Ovary (tissue), 10 donors: ENCODE data around the gene CD34. TPM values are rescaled to one million over a fixed set of nuclear protein-coding genes. Genes with fewer than 3 reads are reported as not detected.

ENCODE experiments used
- DNase-seq, 5 donors: peaks; one replicate each; pipeline ENCODE4 v3.0.0-alpha.2; 2019 to 2020
- H3K27ac ChIP-seq, 2 donors: fragments of 200-600 bp; one replicate each; pipeline versions ENCODE4 v1.5.1 to v1.8.0; 2019 to 2022
- H3K27me3 ChIP-seq: fragments of 200-600 bp; one replicate; pipeline ENCODE4 v1.8.0; 2022
- H3K36me3 ChIP-seq: fragments of 200-600 bp; sonication (generic); one replicate; pipeline ENCODE4 v1.5.1; 2019
- H3K4me1 ChIP-seq: one replicate; pipeline ENCODE4 v1.8.1; 2013; ENCODE audit warnings: mild to moderate bottlenecking, moderate library complexity; ENCODE audit not compliant: insufficient read depth
- H3K4me3 ChIP-seq: fragments of 200-600 bp; sonication (generic); one replicate; pipeline ENCODE4 v1.5.1; 2017
- H3K9me3 ChIP-seq, 2 donors: fragments of 200-600 bp in 1 of 2; sonication (generic) in 1 of 2; one replicate each; pipeline versions ENCODE4 v1.5.1 to v1.8.1; 2013 to 2019; ENCODE audit warnings: mild to moderate bottlenecking in 1 of 2, moderate library complexity in 1 of 2
- EP300 ChIP-seq: sonication (generic); formaldehyde crosslinking; IDR thresholded peaks from one replicate; pipeline ENCODE4 v1.6.1; 2017; ENCODE audit warnings: antibody characterized with exemption
- POLR2A ChIP-seq: fragments of 450-650 bp; IDR thresholded peaks from one replicate; pipeline ENCODE4 v1.6.1; 2017; ENCODE audit warnings: antibody characterized with exemption, mild to moderate bottlenecking, moderate library complexity
- WGBS, 3 donors: extraction: QIAGEN DNeasy Blood & Tissue Kit in 1 of 3; methylation state at CpG; one replicate each; pipeline versions ENCODE4 v1.1.5 to v1.1.7; 2013 to 2017; 5-methylcytosine and 5-hydroxymethylcytosine counted together
- intact Hi-C, 4 donors: fragments of 100-400 bp; cut with DNase I; formaldehyde crosslinking; loops; one replicate each; pipeline versions ENCODE4 v1.11.0 to v1.15.1; 2022 to 2023
- long read RNA-seq, 3 donors: library from polyadenylated mRNA in 2 of 3; unstranded in 2 of 3; transcript quantifications; one replicate each; pipeline ENCODE4 v2.0.0 and lab custom pipeline, GENCODE V29; 2021 to 2026
- polyA plus RNA-seq, 2 donors: library from polyadenylated mRNA; stranded (reverse); fragments of 200-250 nt in 1 of 2; fragments of 350-450 nt in 1 of 2; fragmentation: Illumina TruSeq in 1 of 2; extraction: RNeasy Lipid Tissue Mini Kit (QIAGEN cat#74804) in 1 of 2; gene quantifications; one replicate each; pipeline ENCODE4 v1.2.3, GENCODE V29; 2013 to 2014
- total RNA-seq, 7 donors: library from RNA; depleted of rRNA in 2 of 7; stranded (reverse); fragments of >200 nt in 2 of 7; fragmentation: NEBNext Ultra II Directional in 3 of 7; extraction: Animal tissue kit (Norgen Biotek cat#: 25700) in 3 of 7; gene quantifications; one replicate each; pipeline versions ENCODE4 v1.1.0 to v1.2.4, GENCODE V29; 2016 to 2023
- TF ChIP-seq, protein P1 (sequence below), 3 donors: fragments of 450-650 bp in 2 of 3; fragments of 200-600 bp in 1 of 3; IDR thresholded peaks; one replicate each; pipeline versions ENCODE4 v1.5.1 to v1.8.0; 2016 to 2022; ENCODE audit warnings: antibody characterized with exemption in 3 of 3, mild to moderate bottlenecking in 1 of 3
- donor health status: DM: no; HTN: no; CAD: no; lungs with moderate emphysema.
- donor health status: DM: no; HTN: no; CAD: no.
- donor health status: Bipolar disorder and iron deficiency.
- donor health status: DM: yes; HTN: yes; CAD: no.
- donor health status: DM: no; HTN: no; CAD: no.
- donor health status: DM: yes; HTN: yes; CAD: no.

Gene CD34
- total RNA-seq (10 to 100 TPM; 12.6 to 42.1 (median 21.9) TPM), polyA plus RNA-seq (100 to 1,000 TPM in 1 of 2 donors, 10 to 100 TPM in 1; 50.8 to 146 TPM)
- long read RNA-seq, donor 1, full-length matches to known transcripts: 33 of 49 reads
- long read RNA-seq, donor 1, partial matches to known transcripts: 9 of 49 reads
- long read RNA-seq, donor 1, other reads (novel, unspliced or antisense): 7 of 49 reads
- long read RNA-seq, donor 2, full-length matches to known transcripts: 5 of 13 reads
- long read RNA-seq, donor 2, partial matches to known transcripts: 8 of 13 reads
- long read RNA-seq, donor 2, other reads (novel, unspliced or antisense): 0 of 13 reads
- long read RNA-seq, donor 3, full-length matches to known transcripts: 48 of 61 reads
- long read RNA-seq, donor 3, partial matches to known transcripts: 11 of 61 reads
- long read RNA-seq, donor 3, other reads (novel, unspliced or antisense): 2 of 61 reads

- Histone ChIP-seq H3K36me3 (no peaks in the 10 kb centered on the region), H3K9me3 (no peaks in the 10 kb centered on the region), H3K27me3 (no peaks in the 10 kb centered on the region), H3K27ac (peak within 1 kb of the TSS; percentile 22 to 67), H3K4me3 (peak within 1 kb of the TSS; percentile 32), H3K4me1 (peaks cover 7% of the 10 kb centered on the region)
- TF ChIP-seq, protein P1, sequence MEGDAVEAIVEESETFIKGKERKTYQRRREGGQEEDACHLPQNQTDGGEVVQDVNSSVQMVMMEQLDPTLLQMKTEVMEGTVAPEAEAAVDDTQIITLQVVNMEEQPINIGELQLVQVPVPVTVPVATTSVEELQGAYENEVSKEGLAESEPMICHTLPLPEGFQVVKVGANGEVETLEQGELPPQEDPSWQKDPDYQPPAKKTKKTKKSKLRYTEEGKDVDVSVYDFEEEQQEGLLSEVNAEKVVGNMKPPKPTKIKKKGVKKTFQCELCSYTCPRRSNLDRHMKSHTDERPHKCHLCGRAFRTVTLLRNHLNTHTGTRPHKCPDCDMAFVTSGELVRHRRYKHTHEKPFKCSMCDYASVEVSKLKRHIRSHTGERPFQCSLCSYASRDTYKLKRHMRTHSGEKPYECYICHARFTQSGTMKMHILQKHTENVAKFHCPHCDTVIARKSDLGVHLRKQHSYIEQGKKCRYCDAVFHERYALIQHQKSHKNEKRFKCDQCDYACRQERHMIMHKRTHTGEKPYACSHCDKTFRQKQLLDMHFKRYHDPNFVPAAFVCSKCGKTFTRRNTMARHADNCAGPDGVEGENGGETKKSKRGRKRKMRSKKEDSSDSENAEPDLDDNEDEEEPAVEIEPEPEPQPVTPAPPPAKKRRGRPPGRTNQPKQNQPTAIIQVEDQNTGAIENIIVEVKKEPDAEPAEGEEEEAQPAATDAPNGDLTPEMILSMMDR (IDR thresholded peaks at IDR 0.05): no peak
- TF ChIP-seq EP300: no peak
- intact Hi-C loops: loop anchor here in 1 of 4 donors (2.0 kb wide), 1 partner anchor 48 kb away; no protein-coding TSS in a partner anchor
- DNase-seq: peak; percentile 38 to 79 (median 58)
- 0 to 2% (median 2%) methylated on average over 56 of the region's 56 CpGs for WGBS, 3 donors
Measured at GRCh38 chr1:207910591-207911354, at the start of gene CD34. CD34 (minus strand) TSS chr1:207911125; CDS start chr1:207911080, 45 bp downstream.

- no peaks in the 10 kb centered on the region for H3K36me3 ChIP-seq
- no peak overlapping the region for H3K4me3 ChIP-seq
- TF ChIP-seq EP300 (no peak), POLR2A (no peak)
- TF ChIP-seq, protein P1 (IDR thresholded peaks at IDR 0.05): no peak
- H3K9me3 ChIP-seq: no peaks in the 10 kb centered on the region
- no peaks in the 10 kb centered on the region for H3K27me3 ChIP-seq
- WGBS, 3 donors: 96 to 98% (median 97%) methylated on average over 4 of the region's 4 CpGs
- peak overlapping the region; percentile 73 to 87 for H3K27ac ChIP-seq
- peaks cover 10% of the 10 kb centered on the region for H3K4me1 ChIP-seq
- intact Hi-C loops: loop anchor here (5.0 to 10.0 kb wide), 3 partner anchors 63 to 136 kb away; no protein-coding TSS in a partner anchor
- DNase-seq: no peak
Measured at GRCh38 chr1:207960346-207960745, 49.4 kb upstream of the CD34 start.

DNA sequence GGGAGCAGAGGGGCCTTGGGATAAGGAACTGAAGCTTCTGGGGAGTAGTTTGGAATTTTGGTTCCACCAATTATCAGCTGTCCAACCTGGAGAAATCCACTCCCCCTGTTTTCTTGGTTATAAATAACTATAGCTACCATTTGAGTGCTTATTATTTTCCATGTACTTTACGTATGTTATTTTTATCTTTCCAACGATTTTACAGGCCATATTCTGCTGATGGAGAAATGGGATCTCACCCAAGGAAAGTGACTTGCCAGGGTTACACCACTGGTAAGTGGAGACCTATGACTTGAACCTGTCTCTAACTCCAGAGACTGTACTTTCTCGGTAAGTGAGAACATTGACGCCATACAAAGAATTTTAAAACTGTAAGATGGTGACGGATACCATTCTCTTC is 49.0 kb upstream of the CD34 start:
- no peaks in the 10 kb centered on the region for H3K9me3 ChIP-seq
- DNase-seq: no peak
- H3K27me3 ChIP-seq: no peaks in the 10 kb centered on the region
- H3K36me3 ChIP-seq: no peaks in the 10 kb centered on the region
- 66 to 74% (median 73%) methylated on average over 5 of the region's 5 CpGs for WGBS, 3 donors
- TF ChIP-seq, protein P1 (IDR thresholded peaks at IDR 0.05): no peak
- TF ChIP-seq POLR2A (no peak), EP300 (no peak)
- intact Hi-C loops: loop anchor here (2.0 to 10.0 kb wide), 4 partner anchors 49 to 135 kb away; partner anchors contain the start of gene CD34 (in 1 of the 4)
- peak overlapping the region; percentile 73 to 87 for H3K27ac ChIP-seq
- no peak overlapping the region for H3K4me3 ChIP-seq
- H3K4me1 ChIP-seq: peaks cover 10% of the 10 kb centered on the region

- no peaks in the 10 kb centered on the region for H3K9me3 ChIP-seq
- H3K4me1 ChIP-seq: peaks cover 10% of the 10 kb centered on the region
- DNase-seq: peak; percentile 86 to 93 (median 91)
- WGBS, 3 donors: 4 to 15% (median 6%) methylated on average over 26 to 76 of the region's 76 CpGs
- H3K36me3 ChIP-seq: no peaks in the 10 kb centered on the region
- intact Hi-C loops: loop anchor here in 1 of 4 donors (2.0 kb wide), 1 partner anchor 48 kb away; the partner anchor contains the start of gene CD34
- no peaks in the 10 kb centered on the region for H3K27me3 ChIP-seq
- H3K4me3 ChIP-seq: peak overlapping the region; percentile 45
- TF ChIP-seq EP300 (no peak), POLR2A (no peak)
- TF ChIP-seq, protein P1 (IDR thresholded peaks at IDR 0.05): no peak
- peak overlapping the region; percentile 73 to 87 for H3K27ac ChIP-seq
Measured at GRCh38 chr1:207959141-207959825, 48.4 kb upstream of the CD34 start.
